ENCODE results near the gene SLC2A9.

- TF ChIP-seq CTCF (IDR thresholded peaks at IDR 0.05; ENCODE audit: extremely low read depth in 1 of 2, insufficient read depth in 1 of 2, low read depth in 1 of 2, low read length in 2 of 2) = no peak
- no peak for TF ChIP-seq POLR2AphosphoS5 (IDR thresholded peaks at IDR 0.05; ENCODE audit: insufficient read depth, low read depth, low read length)
- no peak for TF ChIP-seq EZH2 (IDR thresholded peaks at IDR 0.05; ENCODE audit: borderline replicate concordance, low read depth, low read length, severe bottlenecking)
- no peak for TF ChIP-seq POLR2A (IDR thresholded peaks at IDR 0.05; ENCODE audit: low read depth, low read length)
- no peak for TF ChIP-seq MAX (IDR thresholded peaks at IDR 0.05; ENCODE audit: insufficient read depth, insufficient read length)
- TF ChIP-seq JUN (IDR thresholded peaks at IDR 0.05; ENCODE audit: borderline replicate concordance, insufficient read depth, insufficient read length, low read depth) = no peak
Observed at GRCh38 chr4:9782136-9782436, 239.2 kb downstream of the SLC2A9 start.
